ENCODE results near the gene GRID1. TPM values are rescaled to one million over a fixed set of nuclear protein-coding genes. Genes with fewer than 3 reads are reported as not detected.
A peak's percentile ranks its signal among the peaks of the same experiment; 100 is the strongest.

GRID1 gene
- total RNA-seq, 4 donors from 2014 or later, result 0.35 to 10.7 (median 1.3) TPM

DNA sequence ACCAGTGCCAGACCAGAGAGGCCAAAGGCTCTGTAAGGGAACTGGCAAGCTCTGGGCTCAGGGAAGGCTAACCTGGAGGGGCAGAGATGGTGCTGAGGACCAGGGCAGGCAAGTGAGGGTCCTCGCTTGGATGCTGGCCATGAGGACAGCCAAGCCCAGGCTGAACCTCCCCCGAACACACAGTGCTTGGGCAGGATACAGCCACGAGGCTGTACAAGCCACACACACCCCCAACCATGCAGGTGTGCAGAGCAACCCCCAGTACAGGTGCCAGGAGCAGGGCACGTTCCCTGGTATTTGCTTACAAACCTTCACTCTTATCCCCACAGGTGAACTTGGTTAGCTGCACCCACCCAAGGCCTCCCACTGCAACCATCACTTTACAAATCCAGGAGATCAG lies 185.7 kb downstream of the GRID1 start:
- Histone ChIP-seq H3K4me1 (no peaks in the 10 kb centered on the region), H3K36me3 (no peaks in the 10 kb centered on the region), H3K27ac (no peak overlapping the region), H3K27me3 (no peaks in the 10 kb centered on the region), H3K4me3 (no peak overlapping the region), H3K9me3 (no peaks in the 10 kb centered on the region)
- peak in 1 of 3 donors; percentile 21 for DNase-seq
- TF ChIP-seq, protein P1, sequence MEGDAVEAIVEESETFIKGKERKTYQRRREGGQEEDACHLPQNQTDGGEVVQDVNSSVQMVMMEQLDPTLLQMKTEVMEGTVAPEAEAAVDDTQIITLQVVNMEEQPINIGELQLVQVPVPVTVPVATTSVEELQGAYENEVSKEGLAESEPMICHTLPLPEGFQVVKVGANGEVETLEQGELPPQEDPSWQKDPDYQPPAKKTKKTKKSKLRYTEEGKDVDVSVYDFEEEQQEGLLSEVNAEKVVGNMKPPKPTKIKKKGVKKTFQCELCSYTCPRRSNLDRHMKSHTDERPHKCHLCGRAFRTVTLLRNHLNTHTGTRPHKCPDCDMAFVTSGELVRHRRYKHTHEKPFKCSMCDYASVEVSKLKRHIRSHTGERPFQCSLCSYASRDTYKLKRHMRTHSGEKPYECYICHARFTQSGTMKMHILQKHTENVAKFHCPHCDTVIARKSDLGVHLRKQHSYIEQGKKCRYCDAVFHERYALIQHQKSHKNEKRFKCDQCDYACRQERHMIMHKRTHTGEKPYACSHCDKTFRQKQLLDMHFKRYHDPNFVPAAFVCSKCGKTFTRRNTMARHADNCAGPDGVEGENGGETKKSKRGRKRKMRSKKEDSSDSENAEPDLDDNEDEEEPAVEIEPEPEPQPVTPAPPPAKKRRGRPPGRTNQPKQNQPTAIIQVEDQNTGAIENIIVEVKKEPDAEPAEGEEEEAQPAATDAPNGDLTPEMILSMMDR (IDR thresholded peaks at IDR 0.05), result no peak
- no peak for TF ChIP-seq POLR2A (IDR thresholded peaks at IDR 0.05)

DNA sequence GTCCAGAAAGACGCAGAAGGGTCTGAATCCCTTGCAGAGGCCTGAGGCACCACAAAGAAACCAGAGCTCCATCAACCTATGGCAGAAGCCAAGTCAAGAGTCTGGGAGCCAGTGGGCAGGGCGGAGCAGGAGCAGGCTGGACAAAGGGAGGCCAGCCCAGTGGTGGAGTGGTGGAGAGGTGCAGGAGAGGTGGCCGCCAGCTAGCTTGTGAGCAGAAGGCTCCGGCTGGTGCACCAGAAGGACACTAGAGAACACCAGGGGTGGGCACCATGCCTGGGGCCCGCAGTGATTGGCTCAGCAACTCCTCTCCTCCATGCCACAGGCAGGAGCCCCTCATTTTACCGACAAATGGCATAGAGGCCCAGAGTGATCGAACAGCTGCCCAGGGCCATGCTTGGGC lies 186.6 kb downstream of the GRID1 start:
- H3K4me1 ChIP-seq, result no peaks in the 10 kb centered on the region
- H3K27ac ChIP-seq, result no peak overlapping the region
- H3K27me3 ChIP-seq, result no peaks in the 10 kb centered on the region
- no peak for TF ChIP-seq POLR2A (IDR thresholded peaks at IDR 0.05)
- TF ChIP-seq, protein P1 (IDR thresholded peaks at IDR 0.05), result no peak
- peak in 1 of 3 donors; percentile 31 for DNase-seq
- H3K9me3 ChIP-seq, result no peaks in the 10 kb centered on the region
- H3K36me3 ChIP-seq, result no peaks in the 10 kb centered on the region
- H3K4me3 ChIP-seq, result no peak overlapping the region

DNA sequence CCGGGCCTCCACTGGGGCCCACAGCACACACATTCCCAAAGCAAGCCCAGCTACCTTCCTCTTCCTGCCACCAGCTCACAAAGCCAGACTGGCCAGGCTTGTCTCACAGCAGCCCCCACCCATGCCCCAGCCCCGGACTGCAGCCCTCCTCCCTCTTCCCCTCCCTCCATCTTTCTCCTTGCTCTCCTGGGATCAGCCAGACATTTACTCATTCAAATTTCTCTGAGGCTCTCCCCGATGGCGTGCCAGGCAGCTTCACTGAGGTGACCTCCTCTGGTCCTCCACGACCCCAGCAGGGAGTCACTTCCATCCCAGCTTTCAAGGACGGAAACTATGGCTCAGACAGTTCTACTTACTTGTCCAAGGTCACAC lies 187.5 kb downstream of the GRID1 start:
- H3K4me3 ChIP-seq, result no peak overlapping the region
- TF ChIP-seq, protein P1 (IDR thresholded peaks at IDR 0.05), result no peak
- TF ChIP-seq POLR2A (IDR thresholded peaks at IDR 0.05), result no peak
- H3K27ac ChIP-seq, result no peak overlapping the region
- no peaks in the 10 kb centered on the region for H3K9me3 ChIP-seq
- no peaks in the 10 kb centered on the region for H3K27me3 ChIP-seq
- no peaks in the 10 kb centered on the region for H3K4me1 ChIP-seq
- H3K36me3 ChIP-seq, result no peaks in the 10 kb centered on the region
- DNase-seq, result peak in 1 of 3 donors; percentile 18

DNA sequence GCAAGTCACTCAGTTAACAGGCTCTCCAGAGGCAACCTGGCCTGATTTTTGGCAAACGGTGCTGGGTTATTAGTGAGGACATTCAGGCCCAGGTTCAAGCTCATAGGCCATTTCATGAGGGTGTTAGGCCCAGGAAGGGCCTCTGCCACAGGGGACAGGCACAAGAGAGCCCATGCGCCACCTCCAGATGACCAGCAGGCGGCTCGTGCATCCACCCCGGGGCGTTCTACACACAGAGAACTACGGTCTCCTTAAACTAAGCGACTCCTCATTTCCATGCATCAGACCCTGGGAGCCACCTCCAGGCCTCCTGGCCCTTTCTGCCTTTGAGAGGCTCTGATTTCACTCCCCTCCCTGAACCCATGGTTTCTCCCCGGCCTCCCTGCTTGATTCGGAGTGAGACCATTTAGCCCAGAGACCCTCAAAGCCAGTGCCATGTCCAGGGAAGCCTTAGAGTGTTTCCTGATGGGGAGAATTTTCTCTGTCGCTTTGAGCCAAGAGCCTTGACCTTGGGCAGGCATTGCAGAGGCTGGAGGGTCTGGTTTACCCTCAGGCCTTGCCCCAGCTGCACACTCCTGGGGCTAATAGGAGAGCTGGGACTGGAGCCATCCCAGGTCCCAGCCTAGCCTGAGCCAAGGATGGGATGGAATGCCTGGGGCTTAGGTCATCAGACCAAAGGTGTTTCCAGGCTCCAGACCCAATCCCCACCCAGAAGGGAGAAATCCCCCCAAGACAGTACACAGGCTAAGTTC lies 188.0 kb downstream of the GRID1 start:
- Histone ChIP-seq H3K4me3 (no peak overlapping the region), H3K4me1 (no peaks in the 10 kb centered on the region), H3K36me3 (no peaks in the 10 kb centered on the region), H3K27me3 (no peaks in the 10 kb centered on the region), H3K27ac (no peak overlapping the region), H3K9me3 (no peaks in the 10 kb centered on the region)
- peak in 1 of 3 donors; percentile 47 for DNase-seq
- TF ChIP-seq POLR2A (IDR thresholded peaks at IDR 0.05), result no peak
- TF ChIP-seq, protein P1 (IDR thresholded peaks at IDR 0.05), result peak in 2 of 6 experiments; percentile 10 to 27

DNA sequence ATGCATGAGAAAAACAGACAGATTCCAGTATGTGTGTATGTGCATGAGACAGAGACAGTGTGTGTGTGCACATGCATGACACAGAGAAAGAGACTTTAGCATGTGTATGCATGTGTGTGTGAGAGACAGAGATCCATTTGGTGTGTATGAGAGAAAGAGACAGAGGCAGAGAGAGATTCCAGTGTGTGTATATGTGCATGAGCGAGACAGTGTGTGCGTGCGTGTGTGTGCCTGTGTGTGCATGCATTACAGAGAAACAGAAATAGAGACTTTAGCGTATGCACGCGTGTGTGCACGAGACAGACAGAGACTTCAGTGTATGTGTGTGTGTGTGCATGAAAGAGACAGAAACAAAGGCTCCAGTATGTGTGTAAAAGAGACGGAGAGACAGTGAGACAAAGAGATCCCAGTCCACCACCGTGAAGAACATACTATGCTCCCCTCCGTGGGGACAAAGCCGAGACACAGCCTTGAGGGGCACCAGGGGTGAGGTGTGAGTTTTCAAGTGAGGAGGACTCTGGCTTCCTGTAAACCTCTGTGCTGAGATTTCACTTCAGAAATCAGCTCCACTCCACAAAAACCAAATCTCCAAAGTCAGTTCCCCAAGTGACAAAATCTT lies 188.9 kb downstream of the GRID1 start:
- no peak for TF ChIP-seq POLR2A (IDR thresholded peaks at IDR 0.05)
- TF ChIP-seq, protein P1 (IDR thresholded peaks at IDR 0.05), result no peak
- Histone ChIP-seq H3K4me1 (no peaks in the 10 kb centered on the region), H3K9me3 (no peaks in the 10 kb centered on the region), H3K4me3 (no peak overlapping the region), H3K36me3 (no peaks in the 10 kb centered on the region), H3K27ac (no peak overlapping the region), H3K27me3 (no peaks in the 10 kb centered on the region)
- peak in 1 of 3 donors; percentile 7 for DNase-seq

All from Peyer's patch (tissue), 4 donors.